HepG2 (cell line): ENCODE measurements around the gene SLC25A33. TPM values are rescaled to one million over a fixed set of nuclear protein-coding genes. Genes with fewer than 3 reads are reported as not detected.

Experiments used
- ATAC-seq: fragments of 200-7000 bp; cut with Tn5 transposase; 3 replicates; pipeline ENCODE4 v1.9.1; 2020; ENCODE audit warnings: mild to moderate bottlenecking, moderate library complexity
- BruUV-seq: library from RNA; stranded (reverse); fragments of 400-500 nt; replicated peaks from 2 replicates; lab custom pipeline; 2021; lab: Mats Ljungman, UMichigan
- CTCF ChIA-PET: fragments of 300-600 bp; formaldehyde crosslinking; extraction: SDS; loops from one replicate; lab custom pipeline; 2021; ENCODE audit warnings: low total read pairs, inconsistent platforms, low intra/inter-chr PET ratio; lab: Yijun Ruan, JAX
- POLR2A ChIA-PET: fragments of 350-600 bp; sonication (Branson Sonifier 250); formaldehyde crosslinking; loops from one replicate; lab custom pipeline; 2020; ENCODE audit warnings: antibody characterized with exemption, inconsistent platforms; lab: Yijun Ruan, JAX
- DNase-seq: peaks from one replicate; pipeline ENCODE4 v3.0.0-alpha.2; 2015; ENCODE audit warnings: low spot score
- FAIRE-seq: peaks from 3 replicates; lab custom pipeline; 2011; peaks lifted over from hg19 to GRCh38; lab: Jason Lieb, UNC
- H2AFZ ChIP-seq: one replicate; pipeline ENCODE4 v1.6.1; 2011; ENCODE audit warnings: low read length, inconsistent platforms
- H3K27ac ChIP-seq: fragments of 300-600 bp; 3 replicates; pipeline ENCODE4 v1.8.0; 2011; ENCODE audit warnings: mixed run types, mild to moderate bottlenecking, mixed read lengths, low read length, inconsistent platforms; ENCODE audit not compliant: insufficient read depth; ENCODE audit errors: extremely low read length
- H3K27me3 ChIP-seq, 2 experiments: fragments of 200-600 bp in 1 of 2; 2 replicates in 1 of 2; 3 replicates in 1 of 2; pipeline versions ENCODE4 v1.6.0 to v1.8.0; 2011; ENCODE audit warnings: low read length in 2 of 2, mild to moderate bottlenecking in 2 of 2, moderate library complexity in 2 of 2, inconsistent platforms in 1 of 2; ENCODE audit not compliant: insufficient read depth in 2 of 2, control insufficient read depth in 1 of 2
- H3K36me3 ChIP-seq, 2 experiments: fragments of 200-600 bp in 1 of 2; replicated peaks in 1 of 2; 2 replicates in 1 of 2; 3 replicates in 1 of 2; pipeline versions ENCODE4 v1.5.1 to v1.8.0; 2011; ENCODE audit warnings: low read length in 2 of 2, inconsistent platforms in 1 of 2; ENCODE audit not compliant: insufficient read depth in 2 of 2, control insufficient read depth in 1 of 2
- H3K4me1 ChIP-seq: 2 replicates; pipeline ENCODE4 v1.5.1; 2012; ENCODE audit warnings: low read length, inconsistent platforms; ENCODE audit not compliant: insufficient read depth
- H3K4me2 ChIP-seq: 2 replicates; pipeline ENCODE4 v1.6.0; 2011; ENCODE audit warnings: low read depth, low read length, inconsistent platforms
- H3K4me3 ChIP-seq, 3 experiments: fragments of 200-600 bp in 1 of 3; sonication (generic), shearing (Covaris generic) in 1 of 3; replicated peaks in 1 of 3; 2 replicates each; pipeline ENCODE4 v1.5.1; 2011 to 2016; ENCODE audit warnings: low read length in 3 of 3, inconsistent platforms in 2 of 3, low read depth in 2 of 3, mild to moderate bottlenecking in 2 of 3, control low read depth in 1 of 3, mixed read lengths in 1 of 3; ENCODE audit not compliant: insufficient read depth in 1 of 3
- H3K79me2 ChIP-seq: one replicate; pipeline ENCODE4 v1.6.1; 2011; ENCODE audit warnings: low read length, inconsistent platforms; ENCODE audit not compliant: insufficient read depth
- H3K9ac ChIP-seq: 2 replicates; pipeline ENCODE4 v1.6.0; 2011; ENCODE audit warnings: mild to moderate bottlenecking, low read depth, low read length, inconsistent platforms; ENCODE audit not compliant: insufficient read depth
- H3K9me3 ChIP-seq: 2 replicates; pipeline ENCODE4 v1.5.1; 2012; ENCODE audit warnings: mild to moderate bottlenecking, low read length
- H4K20me1 ChIP-seq: 2 replicates; pipeline ENCODE4 v1.6.0; 2011; ENCODE audit warnings: inconsistent platforms, mild to moderate bottlenecking, low read length, moderate library complexity; ENCODE audit not compliant: insufficient read depth
- ERF ChIP-seq: IDR thresholded peaks from 2 replicates; pipeline ENCODE4 v1.6.1; 2018; ENCODE audit warnings: missing biosample characterization, missing genetic modification reagents
- KAT8 ChIP-seq: IDR thresholded peaks from 2 replicates; pipeline ENCODE4 v1.6.1; 2016; ENCODE audit warnings: missing genetic modification reagents, missing compliant biosample characterization
- NRL ChIP-seq: sonication (generic); formaldehyde crosslinking; IDR thresholded peaks from 2 replicates; pipeline ENCODE4 v1.5.0; 2020; ENCODE audit warnings: missing genetic modification reagents, mild to moderate bottlenecking, moderate library complexity, borderline replicate concordance
- SRSF9 ChIP-seq: fragments of 200-400 bp; formaldehyde crosslinking; IDR thresholded peaks from 2 replicates; pipeline ENCODE4 v1.6.1; 2018; ENCODE audit warnings: borderline replicate concordance, mild to moderate bottlenecking, low read depth, low read length; ENCODE audit not compliant: insufficient read depth, poor library complexity, severe bottlenecking
- ZNF142 ChIP-seq: sonication (generic); formaldehyde crosslinking; IDR thresholded peaks from 2 replicates; pipeline ENCODE4 v1.4.0; 2020; ENCODE audit warnings: missing genetic modification reagents
- ZNF296 ChIP-seq: sonication (generic); formaldehyde crosslinking; conservative IDR thresholded peaks from 2 replicates; pipeline ENCODE4 v1.5.0; 2020; ENCODE audit warnings: mild to moderate bottlenecking, missing genetic modification reagents
- ZNF407 ChIP-seq: sonication (generic); formaldehyde crosslinking; IDR thresholded peaks from one replicate; pipeline ENCODE4 v1.5.1; 2020; ENCODE audit warnings: mild to moderate bottlenecking, missing genetic modification reagents; ENCODE audit errors: not compliant biosample characterization
- ZNF891 ChIP-seq: sonication (generic); formaldehyde crosslinking; IDR thresholded peaks from 2 replicates; pipeline ENCODE4 v1.5.0; 2020; ENCODE audit warnings: mild to moderate bottlenecking, missing genetic modification reagents
- WGBS: methylation state at CpG from one replicate; pipeline ENCODE4 v1.1.6; 2017; ENCODE audit warnings: low lambda C conversion rate; 5-methylcytosine and 5-hydroxymethylcytosine counted together
- in situ Hi-C: cut with HindIII; loops from 2 replicates; pipeline ENCODE4 v1.10.0; 2017; ENCODE audit warnings: low pct_unique_long_range_greater_than_20kb; ENCODE audit not compliant: extremely low pct_ligation_motif_present
- intact Hi-C: fragments of 100-400 bp; cut with micrococcal nuclease; formaldehyde crosslinking; loops from one replicate; pipeline ENCODE4 v1.10.0; 2022; ENCODE audit not compliant: unreplicated experiment
- polyA plus RNA-seq, 8 experiments: library from polyadenylated mRNA; depleted of rRNA in 3 of 8; stranded (reverse) in 7 of 8; unstranded in 1 of 8; fragments of >200 nt; fragmentation: Illumina TruSeq in 4 of 8; extraction: Trizol in 4 of 8; gene quantifications; 2 replicates each; pipeline versions ENCODE4 v1.2.1 to v1.2.3, GENCODE V29; 2011 to 2016; ENCODE audit warnings: low read depth in 4 of 8, missing spikeins in 1 of 8, mixed read lengths in 1 of 8; ENCODE audit not compliant: insufficient read depth in 1 of 8
- total RNA-seq, 5 experiments: library from RNA; depleted of rRNA; stranded (reverse); fragments of >200 nt; fragmentation: Illumina TruSeq; extraction: Trizol; gene quantifications; 2 replicates each; pipeline ENCODE4 v1.2.3, GENCODE V29; 2016; ENCODE audit warnings: low read depth in 1 of 5

Gene SLC25A33
- total and polyA plus RNA-seq, 2 of the 13 experiments (the other 11 are each of a cell fraction or from before 2014, with no cell fraction given), result 15.4 to 50.3 TPM

DNA sequence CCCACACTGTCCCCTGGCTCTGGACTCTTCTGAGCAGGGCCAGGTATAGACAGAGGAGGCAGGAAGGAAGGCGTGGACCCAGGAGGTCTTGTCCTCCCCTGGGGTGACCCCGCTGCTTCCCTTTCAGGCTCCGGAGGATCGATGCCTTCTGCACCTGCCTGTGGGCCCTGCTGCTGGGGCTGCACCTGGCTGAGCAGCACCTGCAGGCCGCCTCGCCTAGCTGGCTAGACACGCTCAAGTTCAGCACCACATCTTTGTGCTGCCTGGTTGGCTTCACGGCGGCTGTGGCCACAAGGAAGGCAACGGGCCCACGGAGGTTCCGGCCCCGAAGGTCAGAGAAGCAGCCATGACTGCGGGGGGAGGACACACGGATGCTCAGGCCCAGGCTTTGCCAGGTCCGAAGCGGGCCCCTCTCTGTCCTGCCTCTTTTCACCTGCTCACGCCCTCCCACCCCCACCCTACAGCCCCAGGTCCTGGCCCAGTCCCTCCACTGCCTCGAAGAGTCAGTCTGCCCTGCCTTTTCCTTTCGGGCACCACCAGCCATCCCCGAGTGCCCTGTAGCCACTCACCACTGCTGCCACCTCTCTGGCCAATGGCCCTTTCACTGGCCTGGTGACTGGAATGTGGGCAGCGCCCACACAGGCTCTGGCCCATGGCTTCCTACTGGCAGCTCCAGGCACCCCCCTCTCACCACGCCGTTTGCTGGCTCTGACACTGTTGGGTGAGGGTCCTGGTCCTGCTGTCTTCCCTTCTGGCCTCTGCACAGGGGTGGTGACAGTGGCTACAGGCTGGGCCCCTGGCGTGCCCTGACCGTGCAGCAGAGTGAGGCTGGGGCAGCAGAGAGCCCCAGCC is 62.9 kb downstream of the SLC25A33 start:
- no peaks in the 10 kb centered on the region for H3K9me3 ChIP-seq
- TF ChIP-seq ZNF407, result no peak
- no peak for TF ChIP-seq ZNF891 (CRISPR knock-in tag)
- no peak for TF ChIP-seq ZNF142 (CRISPR knock-in tag)
- TF ChIP-seq NRL, result no peak
- TF ChIP-seq KAT8 (CRISPR knock-in tag), result no peak
- TF ChIP-seq SRSF9, result no peak
- no peak for TF ChIP-seq ZNF296 (CRISPR knock-in tag)
- TF ChIP-seq ERF, result no peak
- in situ Hi-C loops, result no loop called here
- no peak overlapping the region for H2AFZ ChIP-seq
- DNase-seq, result no peak
- CTCF ChIA-PET, result no interaction called here
- H4K20me1 ChIP-seq, result no peaks in the 10 kb centered on the region
- FAIRE-seq, result no peak
- no peak overlapping the region for H3K4me2 ChIP-seq
- H3K4me3 ChIP-seq, result no peak overlapping the region
- intact Hi-C loops, result no loop called here
- POLR2A ChIA-PET, result no interaction called here
- no peaks in the 10 kb centered on the region for H3K79me2 ChIP-seq
- H3K9ac ChIP-seq, result no peak overlapping the region
- H3K27me3 ChIP-seq, result no peaks in the 10 kb centered on the region
- ATAC-seq, result no peak
- WGBS, result 97% methylated on average over 9 of the region's 26 CpGs
- no peak overlapping the region for H3K27ac ChIP-seq
- peaks cover 29 to 50% of the 10 kb centered on the region in 2 experiments; a peak in 4 of 5 replicates for H3K36me3 ChIP-seq
- BruUV-seq, result no TSS peak
- no peaks in the 10 kb centered on the region for H3K4me1 ChIP-seq
